ENCODE measurements around the gene ATP2B2. TPM values are rescaled to one million over a fixed set of nuclear protein-coding genes. Genes with fewer than 3 reads are reported as not detected.

ATP2B2 gene
- total RNA-seq, 1 donor from 2014 or later, result not detected

GRCh38 chr3:10290481-10291176 lies 214.8 kb downstream of the ATP2B2 start:
- Histone ChIP-seq H3K4me1 (peaks cover 9% of the 10 kb centered on the region), H3F3A (ENCODE audit: low read depth) (no peaks in the 10 kb centered on the region), H3K27ac (no peak overlapping the region), H2AFZ (replicated peaks) (no peak overlapping the region), H3K79me2 (ENCODE audit: low read depth) (no peaks in the 10 kb centered on the region), H3K36me3 (no peaks in the 10 kb centered on the region), H3K4me3 (no peak overlapping the region), H3K27me3 (no peaks in the 10 kb centered on the region), H4K20me1 (ENCODE audit: low read depth) (no peaks in the 10 kb centered on the region), H3K9me3 (ENCODE audit: low read depth) (no peaks in the 10 kb centered on the region), H3K4me2 (no peak overlapping the region), H3K9ac (no peak overlapping the region)
- Mint-ChIP-seq H3K9me3 (no peaks in the 10 kb centered on the region), H3K27me3 (ENCODE audit: insufficient read depth, low read depth) (no peaks in the 10 kb centered on the region), H3K4me1 (peaks cover 15% of the 10 kb centered on the region), H3K36me3 (peaks cover 8% of the 10 kb centered on the region), H3K4me3 (no peak overlapping the region), H3K27ac (no peak overlapping the region)
- no peak for DNase-seq (ENCODE audit: low spot score)
- TF ChIP-seq EZH2 (IDR thresholded peaks at IDR 0.05), result no peak
- no peak for TF ChIP-seq CTCF (IDR thresholded peaks at IDR 0.05)
- TF ChIP-seq EZH2phosphoT487 (IDR thresholded peaks at IDR 0.05), result no peak

GRCh38 chr3:10289787-10290355 lies 215.5 kb downstream of the ATP2B2 start:
- Mint-ChIP-seq H3K27ac (no peak overlapping the region), H3K9me3 (no peaks in the 10 kb centered on the region), H3K36me3 (peaks cover 5% of the 10 kb centered on the region), H3K4me3 (no peak overlapping the region), H3K27me3 (ENCODE audit: insufficient read depth, low read depth) (peaks cover under 1% of the 10 kb centered on the region), H3K4me1 (peaks cover 22% of the 10 kb centered on the region)
- Histone ChIP-seq H3K4me1 (peaks cover 15% of the 10 kb centered on the region), H3K4me2 (no peak overlapping the region), H4K20me1 (ENCODE audit: low read depth) (no peaks in the 10 kb centered on the region), H3K27ac (no peak overlapping the region), H3K9ac (no peak overlapping the region), H3K79me2 (ENCODE audit: low read depth) (no peaks in the 10 kb centered on the region), H3F3A (ENCODE audit: low read depth) (no peaks in the 10 kb centered on the region), H3K4me3 (no peak overlapping the region), H2AFZ (replicated peaks) (no peak overlapping the region), H3K36me3 (no peaks in the 10 kb centered on the region), H3K27me3 (no peaks in the 10 kb centered on the region), H3K9me3 (ENCODE audit: low read depth) (no peaks in the 10 kb centered on the region)
- TF ChIP-seq EZH2 (IDR thresholded peaks at IDR 0.05), result no peak
- no peak for TF ChIP-seq EZH2phosphoT487 (IDR thresholded peaks at IDR 0.05)
- peak; percentile 16 for TF ChIP-seq CTCF (IDR thresholded peaks at IDR 0.05)
- peak; percentile 14 for DNase-seq (ENCODE audit: low spot score)

- no peak overlapping the region for H3K4me3 ChIP-seq
- Mint-ChIP-seq H3K27me3 (ENCODE audit: insufficient read depth, low read depth) (peaks cover 2% of the 10 kb centered on the region), H3K4me1 (peaks cover 24% of the 10 kb centered on the region), H3K36me3 (peaks cover 5% of the 10 kb centered on the region), H3K4me3 (no peak overlapping the region), H3K27ac (no peak overlapping the region), H3K9me3 (no peaks in the 10 kb centered on the region)
- no peak overlapping the region for H3K27ac ChIP-seq
- H3K79me2 ChIP-seq (ENCODE audit: low read depth), result no peaks in the 10 kb centered on the region
- no peaks in the 10 kb centered on the region for H3F3A ChIP-seq (ENCODE audit: low read depth)
- H3K9me3 ChIP-seq (ENCODE audit: low read depth), result no peaks in the 10 kb centered on the region
- DNase-seq (ENCODE audit: low spot score), result no peak
- no peak overlapping the region for H3K4me2 ChIP-seq
- H3K4me1 ChIP-seq, result peaks cover 16% of the 10 kb centered on the region
- H4K20me1 ChIP-seq (ENCODE audit: low read depth), result no peaks in the 10 kb centered on the region
- H3K27me3 ChIP-seq, result no peaks in the 10 kb centered on the region
- no peak overlapping the region for H3K9ac ChIP-seq
- no peak overlapping the region for H2AFZ ChIP-seq (replicated peaks)
- H3K36me3 ChIP-seq, result no peaks in the 10 kb centered on the region
- TF ChIP-seq EZH2phosphoT487 (IDR thresholded peaks at IDR 0.05) (no peak), EZH2 (IDR thresholded peaks at IDR 0.05) (no peak), CTCF (IDR thresholded peaks at IDR 0.05) (no peak)
Measured at GRCh38 chr3:10289077-10289476, 216.3 kb downstream of the ATP2B2 start.
